CD4-positive, alpha-beta T cell (primary cell): Measurements from ENCODE around the gene CERKL. TPM values are rescaled to one million over a fixed set of nuclear protein-coding genes. Genes with fewer than 3 reads are reported as not detected.

Source experiments
- ATAC-seq: fragments of 200-7000 bp; cut with Tn5 transposase; one replicate; pipeline ENCODE4 v1.10.0; 2022; ENCODE audit warnings: mild to moderate bottlenecking; ENCODE audit not compliant: poor library complexity
- CTCF ChIA-PET: fragments of 350-600 bp; sonication (Branson Sonifier 250); formaldehyde crosslinking; loops from one replicate; lab custom pipeline; 2021; ENCODE audit warnings: antibody characterized with exemption, inconsistent platforms; lab: Charles Lee
- POLR2A ChIA-PET: fragments of 350-600 bp; sonication (Branson Sonifier 250); formaldehyde crosslinking; loops from one replicate; lab custom pipeline; 2021; ENCODE audit warnings: antibody characterized with exemption, inconsistent platforms; lab: Charles Lee
- DNase-seq, 14 experiments: peaks; one replicate each; pipeline ENCODE4 v3.0.0-alpha.2; 2013 to 2020; ENCODE audit warnings: mixed read lengths in 2 of 14
- H3K27ac ChIP-seq, 2 donors: one replicate each; pipeline versions ENCODE4 v1.5.1 to v1.7.0; 2013; ENCODE audit warnings: low read length in 2 of 2, low read depth in 1 of 2, mild to moderate bottlenecking in 1 of 2
- H3K27me3 ChIP-seq, 2 experiments: 1 replicate in 1 of 2; 2 replicates in 1 of 2; pipeline versions ENCODE4 v1.6.1 to v1.7.0; 2013; ENCODE audit warnings: low read length in 2 of 2, control low read depth in 1 of 2, mild to moderate bottlenecking in 1 of 2, moderate library complexity in 1 of 2; ENCODE audit not compliant: insufficient read depth in 2 of 2, control insufficient read depth in 1 of 2
- H3K36me3 ChIP-seq: one replicate; pipeline ENCODE4 v1.6.1; 2013; ENCODE audit warnings: low read length, control low read depth; ENCODE audit not compliant: insufficient read depth
- H3K4me1 ChIP-seq: one replicate; pipeline ENCODE4 v1.6.1; 2013; ENCODE audit warnings: low read length, control low read depth; ENCODE audit not compliant: insufficient read depth
- H3K4me3 ChIP-seq: one replicate; pipeline ENCODE4 v1.5.1; 2013; ENCODE audit warnings: mild to moderate bottlenecking, low read length, moderate library complexity
- H3K9me3 ChIP-seq, 2 experiments: 1 replicate in 1 of 2; 2 replicates in 1 of 2; pipeline versions ENCODE4 v1.6.1 to v1.7.0; 2013; ENCODE audit warnings: low read length in 2 of 2, mild to moderate bottlenecking in 2 of 2, control low read depth in 1 of 2, moderate library complexity in 1 of 2; ENCODE audit not compliant: control insufficient read depth in 1 of 2, insufficient read depth in 1 of 2
- H3K27ac Mint-ChIP-seq: one replicate; pipeline ENCODE4 v1.8.0; 2020; ENCODE audit warnings: mixed read lengths
- H3K27me3 Mint-ChIP-seq: one replicate; pipeline ENCODE4 v1.8.0; 2021; ENCODE audit warnings: mixed read lengths
- H3K36me3 Mint-ChIP-seq: one replicate; pipeline ENCODE4 v1.8.0; 2021; ENCODE audit warnings: low read depth, mixed read lengths
- H3K4me1 Mint-ChIP-seq: one replicate; pipeline ENCODE4 v1.8.0; 2021; ENCODE audit warnings: low read depth, mixed read lengths
- H3K4me3 Mint-ChIP-seq: one replicate; pipeline ENCODE4 v1.8.0; 2020; ENCODE audit warnings: mild to moderate bottlenecking, mixed read lengths
- H3K9me3 Mint-ChIP-seq: one replicate; pipeline ENCODE4 v1.8.0; 2020; ENCODE audit warnings: mixed read lengths
- CTCF ChIP-seq: fragments of 200-600 bp; IDR thresholded peaks from one replicate; pipeline ENCODE4 v1.8.0; 2022; ENCODE audit warnings: antibody characterized with exemption, mild to moderate bottlenecking
- intact Hi-C, 2 experiments: fragments of 100-400 bp; cut with DNase I in 1 of 2; cut with micrococcal nuclease in 1 of 2; formaldehyde crosslinking; loops; one replicate each; pipeline versions ENCODE4 v1.15.1 to v1.9.0; 2023 to 2025; cut with DNase I, micrococcal nuclease
- total RNA-seq, 174 experiments: library from RNA in 2 of 174; stranded (reverse) in 2 of 174; gene quantifications; one replicate each; pipeline ENCODE4 v1.2.3 and lab custom pipeline; 2021 to 2026

CERKL gene
- total RNA-seq, 2 experiments from 2014 or later: not detected

GRCh38 chr2:181628590-181629585, 28.0 kb downstream of the CERKL start:
- Histone ChIP-seq H3K9me3 (no peaks in the 10 kb centered on the region), H3K4me3 (no peak overlapping the region), H3K27me3 (peaks cover 6 to 11% of the 10 kb centered on the region in 2 experiments), H3K36me3 (no peaks in the 10 kb centered on the region), H3K4me1 (no peaks in the 10 kb centered on the region), H3K27ac (no peak overlapping the region)
- Mint-ChIP-seq H3K4me1 (no peaks in the 10 kb centered on the region), H3K27me3 (peaks cover 26% of the 10 kb centered on the region), H3K9me3 (no peaks in the 10 kb centered on the region), H3K27ac (no peak overlapping the region), H3K4me3 (no peak overlapping the region), H3K36me3 (no peaks in the 10 kb centered on the region)
- DNase-seq (no peak), ATAC-seq (no peak)
- intact Hi-C loops: no loop called here
- POLR2A ChIA-PET: no interaction called here
- CTCF ChIA-PET: no interaction called here
- TF ChIP-seq CTCF: no peak

GRCh38 chr2:181627545-181627944, 29.4 kb downstream of the CERKL start:
- no peak for DNase-seq
- CTCF ChIA-PET: no interaction called here
- H3K36me3 ChIP-seq: no peaks in the 10 kb centered on the region

DNA sequence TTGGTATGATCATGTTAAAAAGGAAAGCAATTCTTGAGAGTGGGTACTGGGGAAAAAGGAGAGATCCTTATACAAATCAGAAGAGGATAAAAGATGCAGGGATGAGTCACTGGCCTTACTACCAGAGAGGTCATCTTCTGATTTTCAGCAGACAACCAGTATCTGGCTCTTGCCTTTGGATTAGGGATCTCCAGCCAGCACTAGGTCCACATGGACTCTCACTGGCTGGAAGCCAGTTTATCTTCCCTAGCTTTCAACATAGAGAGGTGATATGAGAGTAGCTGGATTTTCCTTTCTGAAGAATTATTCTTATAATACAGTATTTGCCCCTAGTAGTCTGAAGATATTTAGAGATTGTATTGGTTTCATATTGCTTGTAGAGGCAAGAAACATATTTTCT, 30.2 kb downstream of the CERKL start:
- POLR2A ChIA-PET: no interaction called here
- Mint-ChIP-seq H3K4me1 (no peaks in the 10 kb centered on the region), H3K36me3 (no peaks in the 10 kb centered on the region), H3K27me3 (peaks cover 21% of the 10 kb centered on the region), H3K4me3 (no peak overlapping the region), H3K27ac (no peak overlapping the region), H3K9me3 (no peaks in the 10 kb centered on the region)
- no peak for ATAC-seq
- intact Hi-C loops: no loop called here
- TF ChIP-seq CTCF: no peak
- Histone ChIP-seq H3K27me3 (peaks cover 11 to 15% of the 10 kb centered on the region in 2 experiments), H3K4me3 (no peak overlapping the region), H3K9me3 (no peaks in the 10 kb centered on the region), H3K4me1 (no peaks in the 10 kb centered on the region), H3K27ac (no peak overlapping the region), H3K36me3 (no peaks in the 10 kb centered on the region)
- CTCF ChIA-PET: no interaction called here
- DNase-seq: no peak

More at GRCh38 chr2:181627545-181627944, 29.4 kb downstream of the CERKL start:
- no peak for ATAC-seq
- no peak overlapping the region for H3K4me3 ChIP-seq
- no peak overlapping the region for H3K27ac ChIP-seq
- no peak for TF ChIP-seq CTCF
- H3K4me1 ChIP-seq: no peaks in the 10 kb centered on the region
- Mint-ChIP-seq H3K4me3 (no peak overlapping the region), H3K9me3 (no peaks in the 10 kb centered on the region), H3K27ac (no peak overlapping the region), H3K27me3 (peaks cover 21% of the 10 kb centered on the region), H3K36me3 (no peaks in the 10 kb centered on the region), H3K4me1 (no peaks in the 10 kb centered on the region)
- H3K27me3 ChIP-seq: peaks cover 11 to 15% of the 10 kb centered on the region in 2 experiments
- H3K9me3 ChIP-seq: no peaks in the 10 kb centered on the region
- intact Hi-C loops: no loop called here
- POLR2A ChIA-PET: no interaction called here
